ENCODE data around the gene FLT4. TPM values are rescaled to one million over a fixed set of nuclear protein-coding genes. Genes with fewer than 3 reads are reported as not detected.

Gene FLT4
- total and polyA plus RNA-seq, 2 donors (not counting 1 experiment from before 2014, with no cell fraction given) = 0.01 TPM; not detected in 1

DNA sequence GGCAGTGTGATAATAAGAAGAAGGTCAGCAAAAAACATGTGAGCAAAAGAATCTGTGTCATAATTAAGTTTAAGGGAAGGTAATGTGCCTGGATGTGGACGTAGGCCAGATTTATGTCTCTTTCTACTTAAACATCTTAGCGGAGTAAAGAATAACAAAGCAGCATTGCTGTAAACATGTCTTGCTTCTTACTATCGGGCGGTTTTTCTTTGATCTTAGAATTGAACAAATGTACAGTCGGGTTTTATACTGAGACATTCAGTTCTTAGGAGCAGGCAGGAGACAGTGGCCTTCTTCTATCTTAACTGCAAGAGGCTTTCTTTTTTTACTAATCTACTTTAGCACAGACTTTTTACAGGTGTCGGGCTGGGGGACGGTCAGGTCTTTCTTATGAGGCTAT is 40.4 kb upstream of the FLT4 start:
- ATAC-seq (ENCODE audit: low read depth) (no peak), DNase-seq (no peak)
- H3K27me3 ChIP-seq (replicated peaks in 1 of 4; ENCODE audit: control extremely low read depth in 1 of 4, control insufficient read depth in 3 of 4, insufficient read depth in 4 of 4, low read length in 3 of 4) = peaks cover 0 to 3% (median 0%) of the 10 kb centered on the region in 4 experiments
- WGBS (ENCODE audit: insufficient coverage) = no CpG with 5 or more reads among the region's 7 CpGs
- H3K79me2 ChIP-seq (ENCODE audit: control insufficient read depth, insufficient read depth, low read length) = no peaks in the 10 kb centered on the region
- H3K27me3 Mint-ChIP-seq = peaks cover 35% of the 10 kb centered on the region
- H3K27ac ChIP-seq (ENCODE audit: low read length in 2 of 2) = no peak overlapping the region
- H3K27ac Mint-ChIP-seq = no peak overlapping the region
- H4K20me1 ChIP-seq (ENCODE audit: control insufficient read depth, insufficient read depth, low read length, poor library complexity, severe bottlenecking) = no peaks in the 10 kb centered on the region
- no peaks in the 10 kb centered on the region for H3K4me1 Mint-ChIP-seq
- no peaks in the 10 kb centered on the region for H3K9me3 Mint-ChIP-seq (ENCODE audit: insufficient read depth)
- H3K9me3 ChIP-seq (ENCODE audit: control extremely low read depth in 1 of 3, control insufficient read depth in 2 of 3, insufficient read depth in 1 of 3, low read length in 2 of 3) = no peaks in the 10 kb centered on the region
- intact Hi-C loops (cut with micrococcal nuclease) = no loop called here
- H2AFZ ChIP-seq (ENCODE audit: insufficient read depth, low read depth, low read length, poor library complexity, severe bottlenecking) = no peak overlapping the region
- H3K4me1 ChIP-seq (ENCODE audit: control insufficient read depth in 2 of 2, insufficient read depth in 2 of 2, low read length in 2 of 2) = no peaks in the 10 kb centered on the region
- ChIA-PET CTCF (no interaction called here), POLR2A (no interaction called here)
- H3K4me3 ChIP-seq (ENCODE audit: control extremely low read depth in 1 of 5, extremely low read depth in 1 of 5, insufficient read depth in 1 of 5, low read depth in 2 of 5, low read length in 4 of 5) = no peak overlapping the region
- H3K4me3 Mint-ChIP-seq = no peak overlapping the region
- H3K9ac ChIP-seq (ENCODE audit: low read length) = no peak overlapping the region
- no peaks in the 10 kb centered on the region for H3K36me3 ChIP-seq (replicated peaks in 1 of 2; ENCODE audit: control extremely low read depth in 1 of 2, control insufficient read depth in 1 of 2, extremely low read depth in 1 of 2, insufficient read depth in 2 of 2, low read length in 1 of 2)
- TF ChIP-seq, protein P1, sequence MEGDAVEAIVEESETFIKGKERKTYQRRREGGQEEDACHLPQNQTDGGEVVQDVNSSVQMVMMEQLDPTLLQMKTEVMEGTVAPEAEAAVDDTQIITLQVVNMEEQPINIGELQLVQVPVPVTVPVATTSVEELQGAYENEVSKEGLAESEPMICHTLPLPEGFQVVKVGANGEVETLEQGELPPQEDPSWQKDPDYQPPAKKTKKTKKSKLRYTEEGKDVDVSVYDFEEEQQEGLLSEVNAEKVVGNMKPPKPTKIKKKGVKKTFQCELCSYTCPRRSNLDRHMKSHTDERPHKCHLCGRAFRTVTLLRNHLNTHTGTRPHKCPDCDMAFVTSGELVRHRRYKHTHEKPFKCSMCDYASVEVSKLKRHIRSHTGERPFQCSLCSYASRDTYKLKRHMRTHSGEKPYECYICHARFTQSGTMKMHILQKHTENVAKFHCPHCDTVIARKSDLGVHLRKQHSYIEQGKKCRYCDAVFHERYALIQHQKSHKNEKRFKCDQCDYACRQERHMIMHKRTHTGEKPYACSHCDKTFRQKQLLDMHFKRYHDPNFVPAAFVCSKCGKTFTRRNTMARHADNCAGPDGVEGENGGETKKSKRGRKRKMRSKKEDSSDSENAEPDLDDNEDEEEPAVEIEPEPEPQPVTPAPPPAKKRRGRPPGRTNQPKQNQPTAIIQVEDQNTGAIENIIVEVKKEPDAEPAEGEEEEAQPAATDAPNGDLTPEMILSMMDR (IDR thresholded peaks at IDR 0.05) = no peak
- no peak for TF ChIP-seq EZH2 (IDR thresholded peaks at IDR 0.05; ENCODE audit: borderline replicate concordance, insufficient read depth, low read depth, low read length, poor library complexity, severe bottlenecking)
- no peak overlapping the region for H3K4me2 ChIP-seq (replicated peaks; ENCODE audit: low read depth, low read length, poor library complexity, severe bottlenecking)

DNA sequence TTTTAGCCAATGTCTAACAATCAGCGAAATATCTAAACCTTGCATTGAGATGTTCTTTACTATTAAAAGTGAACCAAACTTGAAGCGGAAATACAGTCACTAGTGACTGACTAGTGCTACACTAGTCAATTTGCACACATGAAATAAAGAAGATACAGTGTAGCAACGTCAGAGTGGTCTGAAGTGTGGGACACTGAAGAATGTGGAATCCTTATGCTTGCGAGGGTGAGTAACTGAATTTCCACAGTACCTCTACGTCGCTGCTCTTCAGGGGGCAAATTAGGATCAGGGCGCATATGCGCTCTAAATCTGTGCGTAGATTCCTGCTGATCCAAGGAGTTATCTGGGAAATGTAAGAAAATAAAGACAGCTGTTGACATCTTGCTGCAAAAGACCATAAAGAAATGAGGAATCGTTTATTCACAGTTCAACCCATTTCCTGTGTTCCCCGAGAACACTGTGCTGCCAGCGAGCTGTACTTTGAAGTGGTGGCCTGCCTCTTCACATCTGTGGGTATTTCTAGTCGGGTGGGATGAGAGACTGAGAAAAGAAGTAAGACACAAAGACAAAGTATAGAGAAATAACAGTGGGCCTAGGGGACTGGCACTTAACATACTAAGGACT is 39.8 kb upstream of the FLT4 start:
- Histone ChIP-seq H2AFZ (ENCODE audit: insufficient read depth, low read depth, low read length, poor library complexity, severe bottlenecking) (no peak overlapping the region), H3K4me1 (ENCODE audit: control insufficient read depth in 2 of 2, insufficient read depth in 2 of 2, low read length in 2 of 2) (no peaks in the 10 kb centered on the region), H3K9ac (ENCODE audit: low read length) (no peak overlapping the region), H4K20me1 (ENCODE audit: control insufficient read depth, insufficient read depth, low read length, poor library complexity, severe bottlenecking) (no peaks in the 10 kb centered on the region), H3K4me3 (ENCODE audit: control extremely low read depth in 1 of 5, extremely low read depth in 1 of 5, insufficient read depth in 1 of 5, low read depth in 2 of 5, low read length in 4 of 5) (no peak overlapping the region), H3K4me2 (replicated peaks; ENCODE audit: low read depth, low read length, poor library complexity, severe bottlenecking) (no peak overlapping the region), H3K9me3 (ENCODE audit: control extremely low read depth in 1 of 3, control insufficient read depth in 2 of 3, insufficient read depth in 1 of 3, low read length in 2 of 3) (no peaks in the 10 kb centered on the region), H3K27me3 (replicated peaks in 1 of 4; ENCODE audit: control extremely low read depth in 1 of 4, control insufficient read depth in 3 of 4, insufficient read depth in 4 of 4, low read length in 3 of 4) (peaks cover 0 to 3% (median 0%) of the 10 kb centered on the region in 4 experiments), H3K36me3 (replicated peaks in 1 of 2; ENCODE audit: control extremely low read depth in 1 of 2, control insufficient read depth in 1 of 2, extremely low read depth in 1 of 2, insufficient read depth in 2 of 2, low read length in 1 of 2) (no peaks in the 10 kb centered on the region), H3K27ac (ENCODE audit: low read length in 2 of 2) (no peak overlapping the region), H3K79me2 (ENCODE audit: control insufficient read depth, insufficient read depth, low read length) (no peaks in the 10 kb centered on the region)
- 98% methylated on average over 9 of the region's 13 CpGs for WGBS (ENCODE audit: insufficient coverage)
- H3K27ac Mint-ChIP-seq = no peak overlapping the region
- peaks cover 39% of the 10 kb centered on the region for H3K27me3 Mint-ChIP-seq
- intact Hi-C loops (cut with micrococcal nuclease) = no loop called here
- no peak overlapping the region for H3K4me3 Mint-ChIP-seq
- TF ChIP-seq, protein P1 (IDR thresholded peaks at IDR 0.05) = no peak
- TF ChIP-seq EZH2 (IDR thresholded peaks at IDR 0.05; ENCODE audit: borderline replicate concordance, insufficient read depth, low read depth, low read length, poor library complexity, severe bottlenecking) = no peak
- POLR2A ChIA-PET = no interaction called here
- ATAC-seq (ENCODE audit: low read depth) (no peak), DNase-seq (no peak)
- CTCF ChIA-PET = no interaction called here
- no peaks in the 10 kb centered on the region for H3K4me1 Mint-ChIP-seq
- H3K9me3 Mint-ChIP-seq (ENCODE audit: insufficient read depth) = no peaks in the 10 kb centered on the region
